Calu3 (cell line): ENCODE results near the gene PLCD4. TPM values are rescaled to one million over a fixed set of nuclear protein-coding genes. Genes with fewer than 3 reads are reported as not detected.

Experiments used
- BruUV-seq: library from RNA; stranded (reverse); fragments of 400-500 nt; replicated peaks from 2 replicates; lab custom pipeline; 2021; lab: Mats Ljungman, UMichigan
- CTCF ChIA-PET: fragments of 300-600 bp; sonication (Branson Sonifier 250); formaldehyde crosslinking; loops from one replicate; lab custom pipeline; 2022; ENCODE audit warnings: antibody characterized with exemption; lab: Charles Lee
- DNase-seq: peaks from one replicate; pipeline ENCODE4 v3.0.0; 2022
- H3K27ac Mint-ChIP-seq: one replicate; pipeline ENCODE4 v1.8.0; 2022; ENCODE audit warnings: mixed read lengths; ENCODE audit not compliant: unreplicated experiment
- H3K27me3 Mint-ChIP-seq: one replicate; pipeline ENCODE4 v1.8.0; 2022; ENCODE audit warnings: mixed read lengths; ENCODE audit not compliant: unreplicated experiment
- H3K36me3 Mint-ChIP-seq: one replicate; pipeline ENCODE4 v1.8.0; 2022; ENCODE audit warnings: mild to moderate bottlenecking, moderate library complexity, mixed read lengths; ENCODE audit not compliant: insufficient read depth, unreplicated experiment
- H3K4me1 Mint-ChIP-seq: one replicate; pipeline ENCODE4 v1.8.0; 2022; ENCODE audit warnings: mild to moderate bottlenecking, low read depth, mixed read lengths; ENCODE audit not compliant: unreplicated experiment
- H3K4me3 Mint-ChIP-seq: one replicate; pipeline ENCODE4 v1.8.0; 2022; ENCODE audit warnings: mild to moderate bottlenecking, low read depth, moderate library complexity, mixed read lengths; ENCODE audit not compliant: unreplicated experiment
- H3K9me3 Mint-ChIP-seq: one replicate; pipeline ENCODE4 v1.8.0; 2022; ENCODE audit warnings: low read depth, mixed read lengths; ENCODE audit not compliant: unreplicated experiment
- CTCF ChIP-seq: fragments of 200-600 bp; IDR thresholded peaks from one replicate; pipeline ENCODE4 v1.8.0; 2022; ENCODE audit warnings: antibody characterized with exemption; ENCODE audit not compliant: unreplicated experiment
- intact Hi-C: fragments of 100-400 bp; cut with micrococcal nuclease; formaldehyde crosslinking; loops from one replicate; pipeline ENCODE4 v1.10.0; 2022; ENCODE audit not compliant: unreplicated experiment
- total RNA-seq: library from RNA; stranded (reverse); gene quantifications from 2 replicates; pipeline ENCODE4 v1.2.3, GENCODE V29; 2022

PLCD4 gene
- total RNA-seq, 1 experiment from 2014 or later: 0.38 TPM

GRCh38 chr2:218642786-218643185, 35.1 kb downstream of the PLCD4 start:
- Mint-ChIP-seq H3K4me3 (no peak overlapping the region), H3K4me1 (no peaks in the 10 kb centered on the region), H3K27ac (no peak overlapping the region), H3K27me3 (no peaks in the 10 kb centered on the region), H3K9me3 (no peaks in the 10 kb centered on the region), H3K36me3 (peaks cover 58% of the 10 kb centered on the region)
- no peak for TF ChIP-seq CTCF
- no peak for DNase-seq
- no TSS peak for BruUV-seq
- CTCF ChIA-PET: no interaction called here
- intact Hi-C loops: loop anchor here (10.0 kb wide), 1 partner anchor 58 kb away; no protein-coding TSS in a partner anchor

GRCh38 chr2:218643751-218644310, 36.1 kb downstream of the PLCD4 start:
- Mint-ChIP-seq H3K4me1 (no peaks in the 10 kb centered on the region), H3K9me3 (no peaks in the 10 kb centered on the region), H3K27me3 (no peaks in the 10 kb centered on the region), H3K27ac (no peak overlapping the region), H3K36me3 (peaks cover 61% of the 10 kb centered on the region), H3K4me3 (no peak overlapping the region)
- no TSS peak for BruUV-seq
- TF ChIP-seq CTCF: no peak
- intact Hi-C loops: loop anchor here (10.0 kb wide), 1 partner anchor 59 kb away; no protein-coding TSS in a partner anchor
- no peak for DNase-seq
- CTCF ChIA-PET: no interaction called here

- DNase-seq: no peak
- intact Hi-C loops: loop anchor here (10.0 kb wide), 1 partner anchor 60 kb away; no protein-coding TSS in a partner anchor
- Mint-ChIP-seq H3K27ac (no peak overlapping the region), H3K4me1 (no peaks in the 10 kb centered on the region), H3K4me3 (no peak overlapping the region), H3K27me3 (no peaks in the 10 kb centered on the region), H3K36me3 (peaks cover 63% of the 10 kb centered on the region), H3K9me3 (no peaks in the 10 kb centered on the region)
- BruUV-seq: no TSS peak
- TF ChIP-seq CTCF: no peak
- CTCF ChIA-PET: no interaction called here
These were observed 37.0 kb downstream of the PLCD4 start for GRCh38 chr2:218644721-218645120.

GRCh38 chr2:218645126-218645525, 37.4 kb downstream of the PLCD4 start:
- Mint-ChIP-seq H3K36me3 (peaks cover 62% of the 10 kb centered on the region), H3K4me1 (no peaks in the 10 kb centered on the region), H3K9me3 (no peaks in the 10 kb centered on the region), H3K4me3 (no peak overlapping the region), H3K27me3 (no peaks in the 10 kb centered on the region), H3K27ac (peak overlapping the region; percentile 66)
- intact Hi-C loops: loop anchor here (10.0 kb wide), 1 partner anchor 60 kb away; no protein-coding TSS in a partner anchor
- DNase-seq: no peak
- TF ChIP-seq CTCF: no peak
- no TSS peak for BruUV-seq
- CTCF ChIA-PET: no interaction called here
